IMR-90 (cell line): ENCODE measurements around the gene ONECUT2. TPM values are rescaled to one million over a fixed set of nuclear protein-coding genes. Genes with fewer than 3 reads are reported as not detected.

Source experiments
- ATAC-seq: fragments of 200-7000 bp; cut with Tn5 transposase; 2 replicates; pipeline ENCODE4 v1.9.1; 2020; ENCODE audit warnings: low read depth, mild to moderate bottlenecking, moderate library complexity
- BruUV-seq: library from RNA; stranded (reverse); fragments of 400-500 nt; replicated peaks from 2 replicates; lab custom pipeline; 2021; lab: Mats Ljungman, UMichigan
- CTCF ChIA-PET: fragments of 300-600 bp; formaldehyde crosslinking; extraction: SDS; loops from one replicate; lab custom pipeline; 2021; ENCODE audit warnings: antibody characterized with exemption; lab: Yijun Ruan, JAX
- POLR2A ChIA-PET: fragments of 300-600 bp; sonication (Branson Sonifier 250); formaldehyde crosslinking; loops from one replicate; lab custom pipeline; 2022; ENCODE audit warnings: antibody characterized with exemption; ENCODE audit not compliant: unreplicated experiment; lab: Charles Lee
- DNase-seq: peaks from one replicate; pipeline ENCODE4 v3.0.0; 2013
- H2AFZ ChIP-seq: replicated peaks from 2 replicates; pipeline ENCODE3; 2013; ENCODE audit warnings: low read length, mild to moderate bottlenecking; ENCODE audit not compliant: poor library complexity
- H2AK5ac ChIP-seq: 2 replicates; pipeline ENCODE4 v1.6.1; 2013; ENCODE audit warnings: low read depth, low read length, inconsistent platforms
- H2AK9ac ChIP-seq: replicated peaks from 2 replicates; pipeline ENCODE3; 2013; ENCODE audit warnings: mild to moderate bottlenecking, low read depth, low read length, moderate library complexity; ENCODE audit not compliant: poor library complexity
- H2BK120ac ChIP-seq: 2 replicates; pipeline ENCODE4 v1.6.1; 2013; ENCODE audit warnings: low read depth, low read length, inconsistent platforms
- H2BK15ac ChIP-seq: 3 replicates; pipeline ENCODE4 v1.6.1; 2013; ENCODE audit warnings: low read depth, low read length, inconsistent platforms
- H2BK20ac ChIP-seq: 2 replicates; pipeline ENCODE4 v1.6.1; 2013; ENCODE audit warnings: low read depth, mild to moderate bottlenecking, inconsistent platforms, low read length, moderate library complexity
- H2BK5ac ChIP-seq: 2 replicates; pipeline ENCODE4 v1.6.1; 2013; ENCODE audit warnings: mild to moderate bottlenecking, low read depth, low read length, inconsistent platforms; ENCODE audit not compliant: poor library complexity, severe bottlenecking
- H3K14ac ChIP-seq: replicated peaks from 2 replicates; pipeline ENCODE4 v1.6.1; 2013; ENCODE audit warnings: low read depth, low read length, inconsistent platforms
- H3K18ac ChIP-seq: 2 replicates; pipeline ENCODE4 v1.6.1; 2013; ENCODE audit warnings: low read depth, low read length, control low read depth
- H3K23ac ChIP-seq: 2 replicates; pipeline ENCODE4 v1.6.1; 2013; ENCODE audit warnings: low read depth, low read length, inconsistent platforms
- H3K27ac ChIP-seq: 2 replicates; pipeline ENCODE4 v1.5.1; 2013; ENCODE audit warnings: mild to moderate bottlenecking, control low read depth, low read length; ENCODE audit not compliant: insufficient read depth
- H3K27me3 ChIP-seq: 2 replicates; pipeline ENCODE4 v1.6.1; 2013; ENCODE audit warnings: low read length; ENCODE audit not compliant: control insufficient read depth, insufficient read depth
- H3K36me3 ChIP-seq: 2 replicates; pipeline ENCODE4 v1.6.1; 2013; ENCODE audit warnings: low read length, mixed read lengths; ENCODE audit not compliant: control insufficient read depth, insufficient read depth
- H3K4ac ChIP-seq: 2 replicates; pipeline ENCODE4 v1.6.1; 2013; ENCODE audit warnings: low read depth, low read length, inconsistent platforms
- H3K4me1 ChIP-seq: 2 replicates; pipeline ENCODE4 v1.6.1; 2013; ENCODE audit warnings: low read length, mixed read lengths; ENCODE audit not compliant: control insufficient read depth, insufficient read depth
- H3K4me2 ChIP-seq: 2 replicates; pipeline ENCODE4 v1.6.1; 2013; ENCODE audit warnings: low read depth, mild to moderate bottlenecking, control low read depth, low read length, moderate library complexity
- H3K4me3 ChIP-seq: 2 replicates; pipeline ENCODE4 v1.5.1; 2013; ENCODE audit warnings: low read depth, mild to moderate bottlenecking, control low read depth, low read length, moderate library complexity; ENCODE audit not compliant: insufficient read depth
- H3K56ac ChIP-seq: 2 replicates; pipeline ENCODE4 v1.6.1; 2013; ENCODE audit warnings: low read length, inconsistent platforms; ENCODE audit not compliant: insufficient read depth; ENCODE audit errors: extremely low read depth
- H3K79me1 ChIP-seq, 2 experiments: 2 replicates each; pipeline ENCODE4 v1.6.1; 2013; ENCODE audit warnings: low read length in 2 of 2, inconsistent platforms in 1 of 2, low read depth in 1 of 2
- H3K9ac ChIP-seq: 2 replicates; pipeline ENCODE4 v1.6.1; 2013; ENCODE audit warnings: low read depth, low read length, control low read depth
- H3K9me1 ChIP-seq: 2 replicates; pipeline ENCODE4 v1.6.1; 2013; ENCODE audit warnings: low read length, inconsistent platforms; ENCODE audit not compliant: insufficient read depth
- H3K9me3 ChIP-seq: 2 replicates; pipeline ENCODE4 v1.6.1; 2013; ENCODE audit warnings: low read length; ENCODE audit not compliant: control insufficient read depth, insufficient read depth
- H4K20me1 ChIP-seq: 2 replicates; pipeline ENCODE4 v1.6.1; 2013; ENCODE audit warnings: low read length, inconsistent platforms; ENCODE audit not compliant: insufficient read depth
- H4K5ac ChIP-seq: 2 replicates; pipeline ENCODE4 v1.6.1; 2013; ENCODE audit warnings: mild to moderate bottlenecking, low read depth, low read length, control low read depth
- H4K8ac ChIP-seq, 2 experiments: 2 replicates each; pipeline ENCODE4 v1.6.1; 2013; ENCODE audit warnings: low read depth in 2 of 2, low read length in 2 of 2, control low read depth in 1 of 2, inconsistent platforms in 1 of 2
- H4K91ac ChIP-seq: 2 replicates; pipeline ENCODE4 v1.6.1; 2013; ENCODE audit warnings: low read depth, low read length, inconsistent platforms; ENCODE audit not compliant: insufficient read depth
- CEBPB ChIP-seq: IDR thresholded peaks from 2 replicates; pipeline ENCODE4 v1.6.1; 2012; ENCODE audit warnings: low read depth, low read length, improper control_type of control experiment
- CHD1 ChIP-seq: IDR thresholded peaks from 2 replicates; pipeline ENCODE4 v1.6.1; 2012; ENCODE audit warnings: low read depth, low read length, improper control_type of control experiment
- RAD21 ChIP-seq: IDR thresholded peaks from 2 replicates; pipeline ENCODE4 v1.6.1; 2012; ENCODE audit warnings: low read length, improper control_type of control experiment
- USF2 ChIP-seq: fragments of 150-350 bp; IDR thresholded peaks from 2 replicates; pipeline ENCODE4 v1.6.1; 2017; ENCODE audit warnings: mild to moderate bottlenecking, antibody characterized with exemption, low read length, low read depth
- dilution Hi-C: fragments of 300-500 bp; cut with HindIII; formaldehyde crosslinking; loops from one replicate; pipeline ENCODE4 v1.14.3; 2018; ENCODE audit warnings: low sequenced_read_pairs; ENCODE audit not compliant: unreplicated experiment
- in situ Hi-C: fragments of 300-500 bp; cut with MboI; formaldehyde crosslinking; loops from 3 replicates; pipeline ENCODE4 v1.14.3; 2019; ENCODE audit warnings: low sequenced_read_pairs, inconsistent platforms, mixed read lengths
- intact Hi-C: fragments of 100-400 bp; cut with micrococcal nuclease; formaldehyde crosslinking; loops from 2 replicates; pipeline ENCODE4 v1.10.0; 2022
- polyA plus RNA-seq, 3 experiments: library from polyadenylated mRNA; depleted of rRNA; stranded (reverse); fragments of >200 nt; gene quantifications; 2 replicates each; pipeline ENCODE4 v1.2.3, GENCODE V29; 2012; ENCODE audit warnings: low replicate concordance in 1 of 3
- total RNA-seq: library from RNA; depleted of rRNA; stranded (reverse); fragments of >200 nt; gene quantifications from 2 replicates; pipeline ENCODE4 v1.2.3, GENCODE V29; 2012

The ONECUT2 gene
- total and polyA plus RNA-seq, 2 of the 4 experiments (the other 2 are of a cell fraction), result under 0.01 to 0.02 TPM

- Histone ChIP-seq H3K4me3 (no peak overlapping the region), H3K9me1 (no peaks in the 10 kb centered on the region), H3K56ac (no peak overlapping the region), H3K27ac (no peak overlapping the region), H4K5ac (no peak overlapping the region), H3K36me3 (no peaks in the 10 kb centered on the region), H3K79me1 (no peaks in the 10 kb centered on the region), H2AFZ (no peak overlapping the region), H3K23ac (no peak overlapping the region), H2BK5ac (no peak overlapping the region), H3K18ac (no peak overlapping the region), H2BK20ac (no peak overlapping the region), H3K4me2 (no peak overlapping the region), H4K20me1 (no peaks in the 10 kb centered on the region), H4K91ac (no peak overlapping the region), H3K4me1 (no peaks in the 10 kb centered on the region), H3K14ac (no peak overlapping the region), H2AK5ac (no peak overlapping the region), H2BK15ac (no peak overlapping the region), H3K9me3 (no peaks in the 10 kb centered on the region), H3K27me3 (no peaks in the 10 kb centered on the region), H3K4ac (no peak overlapping the region), H4K8ac (no peak overlapping the region), H2AK9ac (no peak overlapping the region), H2BK120ac (no peak overlapping the region), H3K9ac (no peak overlapping the region)
- intact Hi-C loops, result no loop called here
- ChIA-PET POLR2A (no interaction called here), CTCF (no interaction called here)
- TF ChIP-seq RAD21, result no peak
- no peak for TF ChIP-seq USF2
- no peak for TF ChIP-seq CEBPB
- no peak for TF ChIP-seq CHD1
- DNase-seq (no peak), ATAC-seq (no peak)
- no TSS peak for BruUV-seq
- dilution Hi-C loops, result no loop called here
- in situ Hi-C loops, result no loop called here
Observed at GRCh38 chr18:57404345-57404744, 30.8 kb upstream of the ONECUT2 start.
